ENCODE results near the gene IFFO2. TPM values are rescaled to one million over a fixed set of nuclear protein-coding genes. Genes with fewer than 3 reads are reported as not detected.

IFFO2 gene
- 17.2 TPM for polyA plus RNA-seq (2012; ENCODE audit: insufficient read length, low read depth)

DNA sequence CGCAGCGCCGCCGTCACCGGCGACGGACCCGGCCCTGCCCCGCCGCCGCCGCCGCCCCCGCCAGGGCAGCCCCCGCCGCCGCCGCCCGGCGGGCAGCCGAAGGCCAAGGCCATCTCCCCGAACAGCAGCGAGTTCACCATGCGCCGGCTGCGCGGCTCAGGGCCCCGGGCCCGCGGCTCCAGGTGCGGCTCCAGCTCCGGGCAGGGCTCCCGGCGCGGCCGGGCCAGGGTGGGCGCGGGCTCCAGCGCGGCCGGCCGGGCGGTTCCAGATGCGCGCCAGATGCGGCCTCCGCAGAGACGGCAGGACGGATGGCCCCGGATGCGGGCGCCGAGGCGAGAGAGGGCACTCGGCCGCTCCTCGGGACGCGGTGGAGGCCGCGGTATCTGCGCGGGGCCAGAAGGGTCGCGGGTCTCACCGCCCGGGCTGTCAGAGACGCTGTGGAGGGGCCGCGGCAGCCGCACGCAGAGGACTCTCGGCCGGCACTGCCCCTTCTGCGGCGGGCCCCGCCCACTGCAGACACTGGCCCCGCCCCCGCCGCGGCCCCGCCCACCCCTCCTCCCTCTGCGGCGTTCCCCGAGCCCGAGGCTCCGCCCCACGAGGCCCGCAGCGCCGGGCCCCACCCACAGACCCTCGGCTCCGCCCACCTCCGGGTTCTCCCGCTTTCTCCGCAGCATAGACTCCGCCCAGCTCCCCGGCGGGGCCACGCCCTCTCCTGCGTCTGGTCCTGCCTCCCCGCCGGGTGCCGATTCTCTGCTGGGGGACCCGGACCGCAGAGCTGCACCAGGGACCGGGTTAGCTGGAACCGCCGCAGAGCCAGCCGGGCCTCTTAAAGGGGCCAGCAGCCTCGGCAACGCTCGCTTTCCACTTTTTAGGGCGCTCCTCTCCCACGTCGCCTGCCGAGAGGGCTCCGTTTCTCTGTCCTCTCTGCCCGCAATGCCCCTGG lies at the start of gene IFFO2:
Gene IFFO2 (minus strand): TSS at position 484 of the 943 bp plus-strand sequence. CDS start 344 bp downstream, at position 140.
- no peak for TF ChIP-seq SIN3A (IDR thresholded peaks at IDR 0.05; ENCODE audit: borderline replicate concordance, insufficient read depth, low read length)
- TF ChIP-seq FOXP2 (optimal IDR thresholded peaks at IDR 0.05; ENCODE audit: borderline replicate concordance, extremely low read depth, extremely low read length, insufficient read depth): no peak
- TF ChIP-seq, protein P1, sequence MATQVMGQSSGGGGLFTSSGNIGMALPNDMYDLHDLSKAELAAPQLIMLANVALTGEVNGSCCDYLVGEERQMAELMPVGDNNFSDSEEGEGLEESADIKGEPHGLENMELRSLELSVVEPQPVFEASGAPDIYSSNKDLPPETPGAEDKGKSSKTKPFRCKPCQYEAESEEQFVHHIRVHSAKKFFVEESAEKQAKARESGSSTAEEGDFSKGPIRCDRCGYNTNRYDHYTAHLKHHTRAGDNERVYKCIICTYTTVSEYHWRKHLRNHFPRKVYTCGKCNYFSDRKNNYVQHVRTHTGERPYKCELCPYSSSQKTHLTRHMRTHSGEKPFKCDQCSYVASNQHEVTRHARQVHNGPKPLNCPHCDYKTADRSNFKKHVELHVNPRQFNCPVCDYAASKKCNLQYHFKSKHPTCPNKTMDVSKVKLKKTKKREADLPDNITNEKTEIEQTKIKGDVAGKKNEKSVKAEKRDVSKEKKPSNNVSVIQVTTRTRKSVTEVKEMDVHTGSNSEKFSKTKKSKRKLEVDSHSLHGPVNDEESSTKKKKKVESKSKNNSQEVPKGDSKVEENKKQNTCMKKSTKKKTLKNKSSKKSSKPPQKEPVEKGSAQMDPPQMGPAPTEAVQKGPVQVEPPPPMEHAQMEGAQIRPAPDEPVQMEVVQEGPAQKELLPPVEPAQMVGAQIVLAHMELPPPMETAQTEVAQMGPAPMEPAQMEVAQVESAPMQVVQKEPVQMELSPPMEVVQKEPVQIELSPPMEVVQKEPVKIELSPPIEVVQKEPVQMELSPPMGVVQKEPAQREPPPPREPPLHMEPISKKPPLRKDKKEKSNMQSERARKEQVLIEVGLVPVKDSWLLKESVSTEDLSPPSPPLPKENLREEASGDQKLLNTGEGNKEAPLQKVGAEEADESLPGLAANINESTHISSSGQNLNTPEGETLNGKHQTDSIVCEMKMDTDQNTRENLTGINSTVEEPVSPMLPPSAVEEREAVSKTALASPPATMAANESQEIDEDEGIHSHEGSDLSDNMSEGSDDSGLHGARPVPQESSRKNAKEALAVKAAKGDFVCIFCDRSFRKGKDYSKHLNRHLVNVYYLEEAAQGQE (IDR thresholded peaks at IDR 0.05; ENCODE audit: insufficient read depth in 1 of 2, low read depth in 2 of 2, low read length in 2 of 2): 0 out of 4 replicates have a peak, but pooled peaks of 1 of the 2 experiments have one; percentile 9
- peak; percentile 79 for TF ChIP-seq POLR2AphosphoS5 (IDR thresholded peaks at IDR 0.05; ENCODE audit: low read depth, low read length)
- peak; percentile 75 for TF ChIP-seq TAF1 (IDR thresholded peaks at IDR 0.05; ENCODE audit: borderline replicate concordance, insufficient read depth, low read length)

DNA sequence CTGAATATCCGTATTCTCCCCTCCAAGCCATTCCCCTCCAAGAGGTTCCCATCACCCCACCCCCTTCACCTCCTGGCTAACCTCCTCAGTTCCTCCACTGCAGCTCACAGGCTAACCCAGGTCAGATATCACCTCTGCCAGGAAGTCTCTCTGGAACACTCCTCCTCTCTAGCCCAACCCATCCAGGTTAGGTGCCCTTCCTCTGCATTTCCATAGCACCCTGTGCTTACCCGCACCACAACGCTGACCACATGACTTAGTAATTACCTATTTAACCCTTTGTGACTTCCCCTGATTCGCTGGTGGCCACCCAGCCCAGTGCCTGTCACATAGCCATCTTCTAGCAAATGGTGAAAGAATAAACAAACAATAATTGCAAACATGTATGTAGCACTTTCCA lies 49.5 kb upstream of the IFFO2 start:
- TF ChIP-seq TAF1 (IDR thresholded peaks at IDR 0.05; ENCODE audit: borderline replicate concordance, insufficient read depth, low read length): no peak
- TF ChIP-seq FOXP2 (optimal IDR thresholded peaks at IDR 0.05; ENCODE audit: borderline replicate concordance, extremely low read depth, extremely low read length, insufficient read depth): no peak
- no peak for TF ChIP-seq POLR2AphosphoS5 (IDR thresholded peaks at IDR 0.05; ENCODE audit: low read depth, low read length)
- TF ChIP-seq, protein P1 (IDR thresholded peaks at IDR 0.05; ENCODE audit: insufficient read depth in 1 of 2, low read depth in 2 of 2, low read length in 2 of 2): no peak
- no peak for TF ChIP-seq SIN3A (IDR thresholded peaks at IDR 0.05; ENCODE audit: borderline replicate concordance, insufficient read depth, low read length)

DNA sequence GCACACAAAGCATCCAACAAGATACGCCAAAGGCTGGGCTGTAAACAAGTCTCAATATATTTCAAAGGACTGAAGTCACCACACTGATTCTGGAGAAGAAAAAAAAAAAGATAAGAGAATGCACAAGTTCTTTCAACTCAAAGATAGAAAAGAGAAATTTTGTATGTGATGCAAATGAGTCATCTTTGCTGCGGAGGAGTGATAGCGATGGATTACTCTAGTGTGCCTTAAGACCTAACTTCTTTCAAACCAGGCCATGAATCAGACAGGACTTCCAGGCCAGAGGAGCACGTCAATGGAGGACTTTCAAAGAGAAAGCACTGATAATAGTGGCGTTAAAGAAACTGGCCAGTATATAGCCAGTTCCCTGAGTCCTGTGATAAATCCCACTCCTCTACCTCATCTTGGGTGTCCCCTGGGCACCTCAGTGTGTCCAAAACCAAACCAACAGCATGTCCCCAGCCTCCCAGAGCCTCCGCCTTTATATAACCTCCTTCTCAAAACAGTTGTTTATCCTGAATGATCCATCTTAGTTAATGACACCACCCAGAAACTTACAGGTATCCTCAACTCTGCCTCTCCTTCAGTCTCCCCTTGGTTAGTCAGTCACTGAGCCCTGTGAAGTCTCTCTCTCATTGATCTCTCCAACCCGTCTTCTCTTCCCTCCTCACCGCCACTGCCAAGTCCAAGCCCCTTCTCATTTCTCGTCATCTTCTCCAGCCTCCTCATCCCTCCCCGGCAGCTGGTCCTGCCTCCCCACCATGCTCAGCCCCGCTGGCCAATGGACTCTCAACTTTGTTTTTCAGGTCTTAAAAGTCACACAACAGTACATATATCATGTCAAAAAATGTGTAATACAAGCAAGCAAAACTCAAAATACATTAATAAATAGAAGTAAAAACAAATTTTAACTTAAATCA lies 47.2 kb upstream of the IFFO2 start:
- TF ChIP-seq TAF1 (IDR thresholded peaks at IDR 0.05; ENCODE audit: borderline replicate concordance, insufficient read depth, low read length) (no peak), POLR2AphosphoS5 (IDR thresholded peaks at IDR 0.05; ENCODE audit: low read depth, low read length) (no peak), SIN3A (IDR thresholded peaks at IDR 0.05; ENCODE audit: borderline replicate concordance, insufficient read depth, low read length) (no peak)
- TF ChIP-seq, protein P1 (IDR thresholded peaks at IDR 0.05; ENCODE audit: insufficient read depth in 1 of 2, low read depth in 2 of 2, low read length in 2 of 2): no peak

DNA sequence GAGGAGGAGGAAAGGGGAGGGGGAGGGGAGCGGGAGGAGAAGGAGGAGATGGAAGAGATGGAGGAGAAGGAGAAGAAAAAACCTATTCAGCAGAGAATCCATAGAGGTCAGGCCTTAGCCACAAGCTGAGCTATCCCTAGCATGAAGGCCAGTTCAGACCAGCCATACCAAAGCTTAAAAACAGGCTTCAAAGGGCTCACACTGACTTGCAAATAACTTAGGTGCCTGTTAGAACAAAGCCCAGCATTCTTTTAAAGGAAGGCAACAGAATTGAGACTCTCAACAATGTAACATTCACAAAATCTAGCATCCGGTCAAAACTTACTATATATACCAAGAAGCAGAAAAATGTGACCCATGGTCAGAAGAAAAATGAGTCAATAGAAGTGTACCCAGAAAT lies 43.6 kb upstream of the IFFO2 start:
- no peak for TF ChIP-seq SIN3A (IDR thresholded peaks at IDR 0.05; ENCODE audit: borderline replicate concordance, insufficient read depth, low read length)
- TF ChIP-seq, protein P1 (IDR thresholded peaks at IDR 0.05; ENCODE audit: insufficient read depth in 1 of 2, low read depth in 2 of 2, low read length in 2 of 2): no peak
- TF ChIP-seq FOXP2 (optimal IDR thresholded peaks at IDR 0.05; ENCODE audit: borderline replicate concordance, extremely low read depth, extremely low read length, insufficient read depth): no peak
- TF ChIP-seq TAF1 (IDR thresholded peaks at IDR 0.05; ENCODE audit: borderline replicate concordance, insufficient read depth, low read length): no peak
- TF ChIP-seq POLR2AphosphoS5 (IDR thresholded peaks at IDR 0.05; ENCODE audit: low read depth, low read length): no peak
